H1 (cell line): ENCODE measurements around the gene ERICH3. TPM values are rescaled to one million over a fixed set of nuclear protein-coding genes. Genes with fewer than 3 reads are reported as not detected.

Experiments
- CHD7 ChIP-seq: fragments of 300-600 bp; sonication (generic); IDR thresholded peaks from 2 replicates; pipeline ENCODE4 v1.7.1; 2012; ENCODE audit warnings: low read length, moderate library complexity, mild to moderate bottlenecking, inconsistent platforms; ENCODE audit not compliant: insufficient replicate concordance
- EP300 ChIP-seq, 2 experiments: IDR thresholded peaks; 1 replicate in 1 of 2; 2 replicates in 1 of 2; pipeline ENCODE4 v1.6.1; 2011 to 2012; ENCODE audit warnings: low read depth in 2 of 2, low read length in 2 of 2, mild to moderate bottlenecking in 2 of 2, borderline replicate concordance in 1 of 2, inconsistent platforms in 1 of 2, moderate library complexity in 1 of 2
- JUND ChIP-seq: IDR thresholded peaks from 2 replicates; pipeline ENCODE4 v1.6.1; 2011; ENCODE audit warnings: mild to moderate bottlenecking, improper control_type of control experiment, low read length
- MAX ChIP-seq: IDR thresholded peaks from 2 replicates; pipeline ENCODE4 v1.6.1; 2012; ENCODE audit warnings: inconsistent platforms
- SIRT6 ChIP-seq: IDR thresholded peaks from one replicate; pipeline ENCODE4 v1.7.1; 2012; ENCODE audit warnings: low read length, inconsistent platforms
- TBP ChIP-seq: IDR thresholded peaks from 2 replicates; pipeline ENCODE4 v1.6.1; 2011; ENCODE audit warnings: low read depth, low read length, improper control_type of control experiment
- ZNF274 ChIP-seq: IDR thresholded peaks from 2 replicates; pipeline ENCODE4 v1.7.0; 2012; ENCODE audit warnings: low read length, borderline replicate concordance; ENCODE audit errors: extremely low read depth
- polyA plus RNA-seq, 7 experiments: library from polyadenylated mRNA; depleted of rRNA in 3 of 7; stranded (reverse) in 5 of 7; unstranded in 2 of 7; fragments of >200 nt in 5 of 7; fragments of 200-250 nt in 2 of 7; gene quantifications; 1 replicate in 5 of 7; 2 replicates in 1 of 7; 4 replicates in 1 of 7; pipeline versions ENCODE4 v1.2.1 to v1.2.3, GENCODE V29; 2011 to 2013; ENCODE audit warnings: missing spikeins in 2 of 7, mixed read lengths in 2 of 7
- total RNA-seq: library from RNA; stranded (reverse); fragmentation: NEBNext Ultra II Directional; extraction: Animal tissue kit (Norgen Biotek cat#: 25700); gene quantifications from 2 replicates; pipeline ENCODE4 v1.2.1, GENCODE V29; 2021

Gene ERICH3
- total and polyA plus RNA-seq, 2 of the 8 experiments (the other 6 are each of a cell fraction or from before 2014, with no cell fraction given), result 0.02 TPM; not detected in 1

- no peak for TF ChIP-seq CHD7
- TF ChIP-seq ZNF274, result no peak
- no peak for TF ChIP-seq EP300 (IDR thresholded peaks at IDR 0.05; ENCODE audit: borderline replicate concordance in 1 of 2, low read depth in 2 of 2, low read length in 2 of 2)
- TF ChIP-seq MAX, result no peak
- no peak for TF ChIP-seq TBP
- TF ChIP-seq JUND, result no peak
- TF ChIP-seq SIRT6, result no peak
Observed at GRCh38 chr1:74611887-74612286, 61.7 kb downstream of the ERICH3 start (continued).
